Ascending aorta (tissue), 2 donors: ENCODE results near the gene INSM2. TPM values are rescaled to one million over a fixed set of nuclear protein-coding genes. Genes with fewer than 3 reads are reported as not detected.

Source experiments
- DNase-seq, 2 donors: peaks; one replicate each; pipeline ENCODE4 v3.0.0-alpha.2; 2019; ENCODE audit warnings: low spot score in 2 of 2
- H3K27ac ChIP-seq, 2 donors: fragments of 200-600 bp; sonication (generic); one replicate each; pipeline ENCODE4 v1.5.1; 2016 to 2017; ENCODE audit warnings: mild to moderate bottlenecking in 1 of 2
- H3K27me3 ChIP-seq: fragments of 200-600 bp; sonication (generic); one replicate; pipeline ENCODE4 v1.5.1; 2017
- H3K36me3 ChIP-seq, 2 donors: fragments of 200-600 bp; sonication (generic); one replicate each; pipeline ENCODE4 v1.5.1; 2016
- H3K4me1 ChIP-seq, 2 donors: fragments of 200-600 bp; sonication (generic); one replicate each; pipeline ENCODE4 v1.5.1; 2016 to 2017; ENCODE audit warnings: mild to moderate bottlenecking in 1 of 2
- H3K4me3 ChIP-seq, 2 donors: fragments of 200-600 bp; sonication (generic); one replicate each; pipeline ENCODE4 v1.5.1; 2016 to 2017; ENCODE audit warnings: mild to moderate bottlenecking in 1 of 2
- H3K9me3 ChIP-seq, 2 donors: fragments of 200-600 bp; sonication (generic); one replicate each; pipeline ENCODE4 v1.5.1; 2016
- CTCF ChIP-seq, 3 experiments: fragments of 200-600 bp in 2 of 3; fragments of 450-650 bp in 1 of 3; sonication (generic) in 2 of 3; IDR thresholded peaks; one replicate each; pipeline ENCODE4 v1.5.1; 2016 to 2019; ENCODE audit warnings: antibody characterized with exemption in 3 of 3, mild to moderate bottlenecking in 1 of 3, moderate library complexity in 1 of 3
- intact Hi-C: fragments of 100-400 bp; cut with DNase I; formaldehyde crosslinking; loops from one replicate; pipeline ENCODE4 v1.15.1; 2023
- total RNA-seq: library from RNA; depleted of rRNA; stranded (reverse); fragments of >200 nt; gene quantifications from one replicate; pipeline ENCODE4 v1.1.0, GENCODE V29; 2016

Gene INSM2
- total RNA-seq, 1 donor from 2014 or later = not detected

- H3K27me3 ChIP-seq = no peaks in the 10 kb centered on the region
- DNase-seq = no peak
- TF ChIP-seq CTCF (IDR thresholded peaks at IDR 0.05) = no peak
These were observed 29.7 kb upstream of the INSM2 start for GRCh38 chr14:35504260-35504659.

GRCh38 chr14:35506461-35506860 lies 27.5 kb upstream of the INSM2 start:
- Histone ChIP-seq H3K9me3 (no peaks in the 10 kb centered on the region), H3K27ac (no peak overlapping the region), H3K4me1 (no peaks in the 10 kb centered on the region), H3K36me3 (no peaks in the 10 kb centered on the region), H3K4me3 (no peak overlapping the region), H3K27me3 (no peaks in the 10 kb centered on the region)
- TF ChIP-seq CTCF (IDR thresholded peaks at IDR 0.05) = no peak
- intact Hi-C loops = no loop called here
- no peak for DNase-seq

More at GRCh38 chr14:35504260-35504659, 29.7 kb upstream of the INSM2 start:
- intact Hi-C loops = no loop called here
- Histone ChIP-seq H3K4me3 (no peak overlapping the region), H3K4me1 (no peaks in the 10 kb centered on the region), H3K9me3 (no peaks in the 10 kb centered on the region), H3K36me3 (no peaks in the 10 kb centered on the region), H3K27ac (no peak overlapping the region)

GRCh38 chr14:35506927-35507326 lies 27.0 kb upstream of the INSM2 start:
- DNase-seq = no peak
- no peaks in the 10 kb centered on the region for H3K36me3 ChIP-seq
- H3K4me1 ChIP-seq = no peaks in the 10 kb centered on the region
- no peaks in the 10 kb centered on the region for H3K27me3 ChIP-seq
- no peak overlapping the region for H3K27ac ChIP-seq
- intact Hi-C loops = no loop called here
- no peaks in the 10 kb centered on the region for H3K9me3 ChIP-seq
- no peak overlapping the region for H3K4me3 ChIP-seq
- no peak for TF ChIP-seq CTCF (IDR thresholded peaks at IDR 0.05)

GRCh38 chr14:35509846-35510245 lies 24.1 kb upstream of the INSM2 start:
- Histone ChIP-seq H3K4me3 (no peak overlapping the region), H3K36me3 (no peaks in the 10 kb centered on the region), H3K27me3 (no peaks in the 10 kb centered on the region), H3K27ac (no peak overlapping the region), H3K4me1 (no peaks in the 10 kb centered on the region), H3K9me3 (no peaks in the 10 kb centered on the region)
- intact Hi-C loops = no loop called here
- no peak for TF ChIP-seq CTCF (IDR thresholded peaks at IDR 0.05)
- DNase-seq = no peak

GRCh38 chr14:35512765-35513164 lies 21.2 kb upstream of the INSM2 start:
- Histone ChIP-seq H3K9me3 (no peaks in the 10 kb centered on the region), H3K27me3 (no peaks in the 10 kb centered on the region), H3K27ac (no peak overlapping the region), H3K4me3 (no peak overlapping the region), H3K36me3 (no peaks in the 10 kb centered on the region), H3K4me1 (no peaks in the 10 kb centered on the region)
- intact Hi-C loops = no loop called here
- TF ChIP-seq CTCF (IDR thresholded peaks at IDR 0.05) = no peak
- DNase-seq = no peak

- no peak overlapping the region for H3K27ac ChIP-seq
- H3K4me3 ChIP-seq = no peak overlapping the region
- intact Hi-C loops = no loop called here
- TF ChIP-seq CTCF (IDR thresholded peaks at IDR 0.05) = no peak
- no peaks in the 10 kb centered on the region for H3K4me1 ChIP-seq
- H3K9me3 ChIP-seq = no peaks in the 10 kb centered on the region
- H3K27me3 ChIP-seq = no peaks in the 10 kb centered on the region
- no peak for DNase-seq
- H3K36me3 ChIP-seq = no peaks in the 10 kb centered on the region
These were observed 18.0 kb upstream of the INSM2 start for GRCh38 chr14:35515916-35516315.
